Measurements from ENCODE around the gene RPS19.

Gene RPS19

DNA sequence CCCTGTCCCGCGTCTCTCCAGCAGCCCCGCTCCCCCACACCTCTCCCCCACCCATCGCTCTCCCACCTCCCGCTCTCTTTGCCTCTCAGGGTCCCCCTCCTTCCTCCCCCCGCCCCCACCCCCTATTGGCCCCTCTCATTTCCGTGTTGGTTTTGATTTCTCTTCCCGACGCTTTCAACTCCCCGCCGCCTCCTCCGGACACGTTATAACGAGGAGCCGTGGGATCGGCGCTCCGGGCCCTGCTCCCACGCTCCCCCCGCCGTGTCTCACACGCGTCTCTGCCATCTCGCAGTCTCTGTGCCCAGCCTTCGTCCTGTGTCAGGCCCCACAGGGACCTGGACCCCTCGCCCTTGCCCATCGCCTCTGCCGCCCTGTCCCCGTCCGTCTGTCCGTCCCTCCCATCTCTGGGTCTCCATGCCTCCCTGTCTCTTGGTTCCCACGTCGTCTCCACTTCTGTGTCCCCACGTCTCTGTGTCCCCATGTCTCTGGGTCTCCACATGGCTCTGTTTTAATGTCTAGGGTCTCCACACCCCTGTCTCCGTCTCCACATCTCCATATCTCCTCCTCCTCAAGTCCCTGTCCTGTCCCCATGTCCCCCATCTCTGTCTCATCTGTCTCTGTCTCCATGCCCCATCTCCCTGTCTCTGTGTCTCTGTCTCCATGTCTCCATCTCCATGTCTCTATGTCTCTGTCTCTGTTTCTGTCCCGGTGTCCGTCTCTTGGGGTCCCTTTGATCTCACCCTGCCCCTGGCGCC, 55.1 kb downstream of the RPS19 start:
- DNase-seq (ENCODE audit: low read depth in 2 of 2) = no peak

DNA sequence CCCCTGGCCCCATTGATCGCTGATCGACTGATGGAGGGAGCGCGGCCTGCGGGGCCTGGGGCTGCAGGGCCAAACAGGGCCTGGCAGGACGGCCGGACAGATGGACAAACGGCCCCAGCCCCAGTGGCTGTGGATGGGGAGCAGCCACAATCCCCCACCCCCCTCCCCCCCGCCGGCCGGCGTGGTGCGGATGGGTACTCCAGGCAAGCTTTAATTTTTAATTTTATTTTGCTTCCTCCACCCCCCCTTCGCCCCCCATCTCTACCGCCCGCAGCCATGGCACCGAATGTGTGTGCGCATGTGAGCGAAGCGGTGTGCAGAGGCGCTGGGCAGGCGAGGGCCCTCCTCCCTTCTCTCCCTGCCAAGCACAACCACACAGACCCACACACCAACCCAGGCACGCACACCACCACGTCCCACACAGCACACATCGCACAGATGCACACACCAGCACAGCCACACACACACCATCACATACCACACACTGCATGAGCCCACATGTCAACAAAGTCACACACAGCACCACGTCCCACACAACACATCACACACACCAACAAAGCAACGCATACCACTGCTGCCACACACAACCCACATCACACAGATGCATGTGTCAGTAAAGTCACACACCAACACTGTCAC, 55.8 kb downstream of the RPS19 start:
- no peak for DNase-seq (ENCODE audit: low read depth in 2 of 2)

DNA sequence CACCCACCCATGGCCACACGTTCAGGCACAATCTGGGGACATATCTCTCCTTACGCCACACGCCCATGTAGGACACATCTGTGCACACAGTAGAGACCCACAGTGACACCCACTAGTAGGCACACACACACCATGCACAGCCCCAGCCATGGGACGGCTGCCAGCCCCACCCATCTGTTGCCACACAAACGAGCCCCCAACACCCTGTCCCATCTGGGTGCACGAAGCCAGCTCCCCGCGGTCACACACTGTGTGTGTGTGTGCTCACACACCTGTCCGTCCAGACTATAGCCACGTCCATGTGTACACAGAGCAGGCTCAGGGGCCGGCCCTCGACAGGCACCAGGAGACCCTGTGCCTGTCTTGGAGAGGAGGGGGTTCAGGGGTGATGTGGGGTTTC, 57.6 kb downstream of the RPS19 start:
- no peak for DNase-seq (ENCODE audit: low read depth in 2 of 2)

DNA sequence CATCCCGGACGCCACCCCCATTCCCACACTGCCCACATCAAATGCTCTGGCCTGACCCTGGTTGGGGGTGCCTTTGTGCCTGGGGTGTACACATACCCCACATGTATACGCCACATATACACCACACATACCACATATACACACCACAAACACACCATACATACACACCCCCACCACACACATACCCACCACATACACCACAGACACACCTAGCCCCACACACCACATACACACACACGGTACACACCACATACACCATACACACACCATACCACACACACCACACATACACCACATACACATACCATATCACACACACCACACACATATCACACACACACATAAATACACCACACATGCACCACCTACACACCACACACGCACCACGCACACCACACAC, 58.0 kb downstream of the RPS19 start:
- no peak for DNase-seq (ENCODE audit: low read depth in 2 of 2)

DNA sequence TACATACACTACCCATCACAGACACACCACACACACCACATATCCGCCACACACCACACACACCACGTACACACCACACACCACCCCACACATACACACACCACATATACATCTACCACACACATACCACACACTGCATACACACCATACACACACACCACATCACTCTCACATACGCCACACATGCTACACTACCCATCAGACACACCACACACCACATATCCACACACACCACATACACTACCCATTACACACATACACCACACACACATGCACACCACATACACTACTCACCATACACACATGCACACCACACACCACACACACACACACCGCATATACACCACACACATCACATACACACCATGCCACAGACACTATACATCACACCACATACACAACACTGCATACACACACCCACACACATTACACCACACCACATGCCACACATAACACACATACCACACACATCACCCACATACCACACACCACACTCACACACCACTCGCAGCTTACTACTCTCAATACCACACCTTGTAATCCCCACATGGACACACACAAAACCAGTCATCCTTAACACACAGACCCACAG, 58.7 kb downstream of the RPS19 start:
- DNase-seq (ENCODE audit: low read depth in 2 of 2) = no peak

DNA sequence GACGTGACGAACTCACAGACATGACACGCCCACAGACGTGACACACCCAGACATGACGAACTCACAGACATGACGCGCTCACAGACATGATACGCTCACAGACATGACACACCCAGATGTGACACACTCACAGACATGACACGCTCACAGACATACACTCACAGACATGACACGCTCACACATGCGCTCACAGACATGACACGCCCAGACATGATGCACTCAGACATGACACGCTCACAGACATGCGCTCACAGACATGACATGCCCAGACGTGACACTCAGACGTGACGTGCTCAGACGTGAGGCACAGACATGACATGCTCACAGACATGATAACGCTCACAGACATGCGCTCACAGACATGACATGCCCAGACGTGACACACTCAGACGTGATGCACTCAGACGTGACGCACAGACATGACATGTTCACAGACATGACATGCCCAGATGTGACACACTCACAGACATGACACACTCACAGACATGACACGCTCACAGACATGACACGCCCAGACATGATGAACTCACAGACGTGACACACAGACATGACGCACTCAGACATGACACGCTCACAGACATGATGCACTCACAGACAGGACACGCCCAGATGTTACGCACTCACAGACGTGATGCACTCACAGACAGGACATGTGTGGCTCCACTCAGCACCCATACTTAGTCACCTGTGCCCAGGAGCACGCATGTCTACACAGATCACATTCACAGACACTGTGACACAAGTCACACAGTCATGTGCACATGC, 60.1 kb downstream of the RPS19 start:
- DNase-seq (ENCODE audit: low read depth in 2 of 2) = no peak

DNA sequence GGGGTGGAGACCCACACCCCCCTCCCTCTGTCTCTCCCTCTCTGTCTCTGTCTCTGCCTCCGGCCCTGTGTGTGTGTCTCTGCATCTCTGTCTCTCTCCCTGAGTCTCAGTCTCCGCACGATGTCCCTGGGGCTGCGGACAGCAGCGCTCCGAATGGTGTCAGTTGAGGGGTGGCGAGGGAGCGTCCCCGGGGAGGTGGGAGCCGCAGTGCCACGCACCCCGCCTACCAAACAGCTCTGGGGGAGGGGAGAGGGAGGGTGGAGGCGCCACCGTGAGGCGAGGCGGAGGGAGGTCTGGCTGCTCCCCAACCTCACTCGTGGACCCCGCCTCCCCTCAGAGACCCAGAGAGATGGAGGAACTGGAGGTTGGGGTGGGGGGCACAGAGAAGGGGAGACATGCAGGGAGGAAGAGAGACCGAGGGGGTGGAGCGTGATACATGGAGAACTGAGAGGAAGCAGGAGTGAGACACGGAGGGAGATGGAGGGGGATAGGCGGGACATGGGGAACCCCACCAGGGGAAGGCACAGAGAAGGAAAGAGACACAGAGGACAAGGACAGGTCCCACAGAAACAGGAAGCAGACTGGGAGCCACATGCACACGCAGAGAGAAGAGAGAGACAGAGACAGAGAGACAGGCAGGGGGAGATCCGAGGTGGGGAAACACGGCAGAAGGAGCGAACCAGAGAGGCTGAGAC, 61.0 kb downstream of the RPS19 start:
- DNase-seq (ENCODE audit: low read depth in 2 of 2) = no peak

DNA sequence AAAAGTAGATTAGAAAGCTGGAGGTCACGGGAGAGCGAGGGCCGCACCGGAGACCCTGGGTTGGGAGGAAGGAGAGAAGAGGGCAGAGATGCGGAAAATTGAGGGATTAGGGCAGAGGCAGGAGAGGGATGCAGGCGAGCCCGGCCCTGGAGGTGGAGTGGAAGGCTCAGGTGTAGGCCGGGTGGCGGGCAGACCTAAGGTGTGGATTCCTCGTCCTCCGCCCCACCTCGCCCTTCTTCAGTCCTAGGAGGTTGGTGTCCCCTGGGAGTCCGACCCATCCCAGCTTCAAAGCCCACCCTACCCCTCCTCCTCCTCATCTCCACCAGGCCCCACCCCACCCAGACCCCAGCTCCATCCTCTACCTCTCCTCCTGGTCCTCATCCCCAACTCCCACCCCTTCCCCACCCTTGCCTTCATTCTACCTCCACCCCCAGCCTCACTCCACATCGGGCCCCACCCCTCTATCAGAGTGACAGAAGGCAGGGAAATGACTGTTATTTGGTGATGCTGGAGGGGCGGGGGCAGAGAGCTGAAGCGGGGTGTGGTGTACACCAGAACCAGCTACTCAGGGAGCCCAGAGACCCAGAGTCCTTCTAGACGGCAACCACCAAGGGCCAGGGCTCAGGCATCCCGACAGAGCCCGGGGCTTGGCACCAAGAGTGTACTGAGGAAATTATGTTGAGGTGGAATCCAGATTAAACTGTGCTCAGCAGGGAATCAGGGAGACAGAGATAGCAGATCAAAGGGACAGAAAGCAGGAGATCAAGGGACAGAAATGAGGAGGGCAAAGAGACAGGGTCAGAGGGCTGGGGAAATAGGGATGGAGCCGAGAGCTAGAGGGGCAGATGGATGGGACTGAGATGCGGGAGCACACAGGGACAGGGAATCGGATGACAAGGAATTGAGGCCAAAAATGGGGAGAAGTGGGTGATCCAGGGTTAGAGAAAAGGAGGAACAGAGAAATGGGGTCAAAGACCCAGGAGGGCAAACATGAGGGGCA, 61.8 kb downstream of the RPS19 start:
- no peak for DNase-seq (ENCODE audit: low read depth in 2 of 2)

Measured in activated CD8-positive, alpha-beta memory T cell treated with anti-CD3 and anti-CD28 coated beads for 4 hours (primary cell).